Spleen (tissue), 11 donors: ENCODE results near the gene EPN2. TPM values are rescaled to one million over a fixed set of nuclear protein-coding genes. Genes with fewer than 3 reads are reported as not detected.

Experiments
- DNase-seq: peaks from one replicate; pipeline ENCODE4 v3.0.0-alpha.2; 2020
- H3K27ac ChIP-seq, 8 donors: fragments of 200-600 bp; sonication (generic) in 7 of 8; 1 replicate in 4 of 8; 2 replicates in 4 of 8; pipeline versions ENCODE4 v1.5.0 to v1.8.0; 2016 to 2021; ENCODE audit warnings: inconsistent platforms in 4 of 8, mild to moderate bottlenecking in 4 of 8, moderate library complexity in 1 of 8
- H3K27me3 ChIP-seq, 7 donors: fragments of 200-600 bp; sonication (generic) in 6 of 7; replicated peaks in 1 of 7; 1 replicate in 4 of 7; 2 replicates in 3 of 7; pipeline versions ENCODE4 v1.5.0 to v1.8.0; 2016 to 2021; ENCODE audit warnings: inconsistent platforms in 3 of 7, mild to moderate bottlenecking in 1 of 7
- H3K36me3 ChIP-seq, 6 donors: fragments of 200-600 bp; sonication (generic) in 5 of 6; 1 replicate in 4 of 6; 2 replicates in 2 of 6; pipeline versions ENCODE4 v1.5.0 to v1.8.0; 2016 to 2021; ENCODE audit warnings: inconsistent platforms in 2 of 6
- H3K4me1 ChIP-seq, 6 donors: fragments of 200-600 bp; sonication (generic) in 5 of 6; 1 replicate in 3 of 6; 2 replicates in 3 of 6; pipeline versions ENCODE4 v1.5.0 to v1.8.0; 2016 to 2021; ENCODE audit warnings: inconsistent platforms in 3 of 6
- H3K4me3 ChIP-seq, 8 donors: fragments of 200-600 bp; sonication (generic) in 7 of 8; 1 replicate in 4 of 8; 2 replicates in 4 of 8; pipeline versions ENCODE4 v1.5.0 to v1.8.0; 2016 to 2021; ENCODE audit warnings: inconsistent platforms in 4 of 8, mild to moderate bottlenecking in 4 of 8, moderate library complexity in 2 of 8
- H3K9me3 ChIP-seq, 8 donors: fragments of 200-600 bp; sonication (generic) in 7 of 8; 1 replicate in 4 of 8; 2 replicates in 4 of 8; pipeline versions ENCODE4 v1.5.0 to v1.8.0; 2016 to 2021; ENCODE audit warnings: inconsistent platforms in 4 of 8
- CTCF ChIP-seq, 11 experiments: fragments of 200-600 bp in 7 of 11; fragments of 450-650 bp in 4 of 11; sonication (generic) in 4 of 11; IDR thresholded peaks in 8 of 11; conservative IDR thresholded peaks in 3 of 11; 1 replicate in 7 of 11; 2 replicates in 4 of 11; pipeline versions ENCODE4 v1.4.0 to v1.8.0; 2016 to 2021; ENCODE audit warnings: antibody characterized with exemption in 11 of 11, inconsistent platforms in 4 of 11, mild to moderate bottlenecking in 1 of 11
- POLR2A ChIP-seq, 3 donors: fragments of 450-650 bp; IDR thresholded peaks; one replicate each; pipeline ENCODE4 v1.5.1; 2017; ENCODE audit warnings: antibody characterized with exemption in 3 of 3, mild to moderate bottlenecking in 1 of 3
- POLR2AphosphoS5 ChIP-seq, 3 donors: sonication (generic); formaldehyde crosslinking; IDR thresholded peaks; one replicate each; pipeline ENCODE4 v1.5.1; 2017; ENCODE audit warnings: antibody characterized with exemption in 3 of 3
- WGBS, 5 donors: extraction: QIAGEN DNeasy Blood & Tissue Kit in 3 of 5; methylation state at CpG; one replicate each; pipeline versions ENCODE4 v1.1.5 to v1.1.7; 2013 to 2018; 5-methylcytosine and 5-hydroxymethylcytosine counted together
- intact Hi-C: fragments of 100-400 bp; cut with DNase I; formaldehyde crosslinking; loops from one replicate; pipeline ENCODE4 v1.15.0; 2023; ENCODE audit warnings: low total_unique reads
- polyA plus RNA-seq, 3 donors: library from polyadenylated mRNA; stranded (reverse); fragments of 200-250 nt; gene quantifications; one replicate each; pipeline ENCODE4 v1.2.1, GENCODE V29; 2013
- total RNA-seq, 7 donors: library from RNA; depleted of rRNA in 3 of 7; stranded (reverse); fragments of >200 nt in 3 of 7; fragmentation: NEBNext Ultra II Directional in 4 of 7; extraction: Animal tissue kit (Norgen Biotek cat#: 25700) in 4 of 7; gene quantifications; one replicate each; pipeline versions ENCODE4 v1.1.0 to v1.2.1, GENCODE V29; 2016 to 2021
- donor health status: healthy with polysubstance abuse.
- donor health status: DM: no; HTN: no; CAD: no; lungs with moderate emphysema.
- donor health status: DM: no; HTN: no; CAD: no.
- donor health status: Bipolar disorder and iron deficiency.
- donor health status: healthy.
- donor health status: DM: no; HTN: no; CAD: no.
- donor health status: DM: yes; HTN: yes; CAD: no.

EPN2 gene
- total and polyA plus RNA-seq, 10 donors, result 5.4 to 59.6 (median 31.5) TPM

GRCh38 chr17:19255279-19255678 lies 18.1 kb downstream of the EPN2 start:
- intact Hi-C loops, result no loop called here
- H3K27me3 ChIP-seq, result no peaks in the 10 kb centered on the region
- no peak overlapping the region for H3K27ac ChIP-seq
- peaks cover 0 to 30% (median 2%) of the 10 kb centered on the region in 6 donors for H3K4me1 ChIP-seq
- TF ChIP-seq POLR2A (IDR thresholded peaks at IDR 0.05) (no peak), POLR2AphosphoS5 (IDR thresholded peaks at IDR 0.05) (no peak)
- no peak overlapping the region for H3K4me3 ChIP-seq
- no peaks in the 10 kb centered on the region for H3K9me3 ChIP-seq
- no peak for DNase-seq
- H3K36me3 ChIP-seq, result no peaks in the 10 kb centered on the region

GRCh38 chr17:19258371-19258770 lies 21.2 kb downstream of the EPN2 start:
- Histone ChIP-seq H3K36me3 (no peaks in the 10 kb centered on the region), H3K27me3 (no peaks in the 10 kb centered on the region), H3K9me3 (no peaks in the 10 kb centered on the region), H3K4me3 (no peak overlapping the region), H3K27ac (peak overlapping the region in 3 of 8 donors; percentile 3 to 61 (median 49)), H3K4me1 (peaks cover 0 to 39% (median 3%) of the 10 kb centered on the region in 6 donors)
- DNase-seq, result no peak
- no peak for TF ChIP-seq CTCF (IDR thresholded peaks at IDR 0.05 in 8 of 11, conservative IDR thresholded peaks at IDR 0.05 in 3 of 11)
- no peak for TF ChIP-seq POLR2AphosphoS5 (IDR thresholded peaks at IDR 0.05)
- TF ChIP-seq POLR2A (IDR thresholded peaks at IDR 0.05), result no peak
- intact Hi-C loops, result no loop called here
- 80 to 90% (median 84%) methylated on average over 7 to 9 of the region's 9 CpGs for WGBS, 5 donors

- intact Hi-C loops, result no loop called here
- TF ChIP-seq POLR2AphosphoS5 (IDR thresholded peaks at IDR 0.05) (no peak), CTCF (IDR thresholded peaks at IDR 0.05 in 8 of 11, conservative IDR thresholded peaks at IDR 0.05 in 3 of 11) (no peak), POLR2A (IDR thresholded peaks at IDR 0.05) (no peak)
- no peaks in the 10 kb centered on the region for H3K9me3 ChIP-seq
- 44 to 73% (median 62%) methylated on average over 7 of the region's 7 CpGs for WGBS, 5 donors
- DNase-seq, result peak; percentile 20
- H3K4me1 ChIP-seq, result peaks cover 0 to 59% (median 18%) of the 10 kb centered on the region in 6 donors
- no peaks in the 10 kb centered on the region for H3K27me3 ChIP-seq
- H3K27ac ChIP-seq, result no peak overlapping the region
- H3K4me3 ChIP-seq, result no peak overlapping the region
- no peaks in the 10 kb centered on the region for H3K36me3 ChIP-seq
Measured at GRCh38 chr17:19260958-19261357, 23.8 kb downstream of the EPN2 start.

- 53 to 79% (median 68%) methylated on average over 2 of the region's 2 CpGs for WGBS, 5 donors
- H3K27ac ChIP-seq, result no peak overlapping the region
- H3K4me3 ChIP-seq, result no peak overlapping the region
- no peak for TF ChIP-seq POLR2A (IDR thresholded peaks at IDR 0.05)
- TF ChIP-seq CTCF (IDR thresholded peaks at IDR 0.05 in 8 of 11, conservative IDR thresholded peaks at IDR 0.05 in 3 of 11), result no peak
- no peak for TF ChIP-seq POLR2AphosphoS5 (IDR thresholded peaks at IDR 0.05)
- H3K4me1 ChIP-seq, result peaks cover 0 to 59% (median 18%) of the 10 kb centered on the region in 6 donors
- intact Hi-C loops, result no loop called here
- H3K27me3 ChIP-seq, result no peaks in the 10 kb centered on the region
- DNase-seq, result no peak
- no peaks in the 10 kb centered on the region for H3K36me3 ChIP-seq
- no peaks in the 10 kb centered on the region for H3K9me3 ChIP-seq
Measured at GRCh38 chr17:19261426-19261825, 24.3 kb downstream of the EPN2 start.
